IPS-18c (cell line): Measurements from ENCODE around the gene TET3.

ENCODE experiments used
- H3K4me3 ChIP-seq: 2 replicates; pipeline ENCODE4 v1.7.0; 2013; ENCODE audit warnings: low read depth, mild to moderate bottlenecking, low read length, moderate library complexity; ENCODE audit not compliant: insufficient read depth
- H3K9me3 ChIP-seq: one replicate; pipeline ENCODE4 v1.6.1; 2013; ENCODE audit warnings: mild to moderate bottlenecking, low read length, moderate library complexity; ENCODE audit not compliant: control insufficient read depth, insufficient read depth

The TET3 gene

DNA sequence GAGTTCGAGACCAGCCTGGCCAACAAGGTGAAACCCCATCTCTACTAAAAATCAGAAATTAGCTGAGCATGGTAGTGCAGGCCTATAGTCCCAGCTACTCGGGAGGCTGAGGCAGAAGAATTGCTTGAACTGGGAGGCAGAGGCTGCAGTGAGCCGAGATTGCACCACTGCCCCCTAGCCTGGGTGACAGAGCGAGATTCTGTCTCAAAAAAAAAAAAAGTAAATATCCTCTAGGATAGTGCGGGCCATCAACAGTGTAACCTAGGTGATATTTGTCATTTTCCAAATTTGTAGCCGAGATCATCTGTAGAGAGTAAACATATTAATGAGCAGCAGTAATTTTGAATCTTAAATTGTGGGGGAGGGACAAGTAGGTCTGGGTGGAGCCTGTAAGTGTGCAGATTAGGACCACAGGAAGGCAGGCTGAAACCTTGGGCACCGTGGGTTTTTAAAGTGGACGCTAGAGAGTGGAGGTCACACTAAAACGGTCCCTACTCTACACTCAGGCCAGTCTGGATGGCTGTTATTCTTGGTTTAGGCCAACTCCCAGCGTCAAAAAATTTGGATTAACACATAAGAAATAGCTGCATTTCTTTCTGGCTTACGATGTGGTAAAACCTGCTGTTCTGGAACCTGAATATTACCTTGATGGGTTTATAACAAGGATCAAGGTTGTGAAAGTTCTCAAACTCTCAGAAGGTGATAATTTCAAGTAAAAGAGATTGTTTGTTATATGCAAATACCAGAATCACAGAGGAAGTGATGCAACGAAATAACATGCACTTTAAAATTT, 22.7 kb upstream of the TET3 start:
- Histone ChIP-seq H3K4me3 (no peak overlapping the region), H3K9me3 (no peaks in the 10 kb centered on the region)

DNA sequence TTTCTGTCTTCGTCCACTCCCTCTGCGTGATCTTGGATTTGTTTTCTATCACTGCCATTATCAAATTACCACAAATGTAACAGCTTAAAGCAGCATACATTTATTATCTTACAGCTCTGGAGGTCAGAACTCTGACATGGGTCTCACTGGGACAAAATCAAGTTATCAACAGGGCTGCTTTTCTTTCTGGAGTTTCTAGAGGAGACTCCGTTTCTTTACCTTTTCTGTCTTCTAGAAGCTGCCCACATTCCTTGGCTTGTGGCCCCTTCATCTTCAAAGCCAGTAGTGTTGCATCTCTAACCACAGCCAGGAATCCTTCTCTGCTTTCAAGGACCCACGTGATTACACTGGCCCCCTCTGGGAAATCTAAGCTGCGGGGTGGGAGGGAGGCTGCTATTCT, 21.9 kb upstream of the TET3 start:
- Histone ChIP-seq H3K4me3 (no peak overlapping the region), H3K9me3 (no peaks in the 10 kb centered on the region)

GRCh38 chr2:73963385-73964120, 21.2 kb upstream of the TET3 start:
- Histone ChIP-seq H3K4me3 (no peak overlapping the region), H3K9me3 (no peaks in the 10 kb centered on the region)

DNA sequence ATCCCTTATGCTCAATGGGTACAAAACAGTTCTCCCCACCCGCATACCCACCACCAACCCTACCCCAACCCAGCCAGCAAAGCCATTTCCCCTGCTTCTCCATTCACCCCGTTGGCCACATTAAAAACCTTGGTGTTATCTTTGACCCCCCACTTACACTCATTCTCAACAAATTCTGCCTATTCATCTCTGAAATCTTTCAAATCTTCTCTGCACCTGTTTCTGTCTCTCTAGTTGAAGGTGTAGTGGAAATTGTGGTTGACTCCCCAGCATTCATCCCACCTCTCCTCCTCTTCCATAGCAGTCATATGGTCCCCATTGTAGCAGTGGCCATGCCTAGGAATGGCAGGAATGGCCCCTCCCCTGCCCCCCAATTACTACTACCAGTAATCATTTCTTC, 20.5 kb upstream of the TET3 start:
- no peaks in the 10 kb centered on the region for H3K9me3 ChIP-seq
- H3K4me3 ChIP-seq: no peak overlapping the region

GRCh38 chr2:73965053-73965452, 19.7 kb upstream of the TET3 start:
- no peak overlapping the region for H3K4me3 ChIP-seq
- no peaks in the 10 kb centered on the region for H3K9me3 ChIP-seq

GRCh38 chr2:73968357-73968937, 16.3 kb upstream of the TET3 start:
- no peaks in the 10 kb centered on the region for H3K9me3 ChIP-seq
- no peak overlapping the region for H3K4me3 ChIP-seq

DNA sequence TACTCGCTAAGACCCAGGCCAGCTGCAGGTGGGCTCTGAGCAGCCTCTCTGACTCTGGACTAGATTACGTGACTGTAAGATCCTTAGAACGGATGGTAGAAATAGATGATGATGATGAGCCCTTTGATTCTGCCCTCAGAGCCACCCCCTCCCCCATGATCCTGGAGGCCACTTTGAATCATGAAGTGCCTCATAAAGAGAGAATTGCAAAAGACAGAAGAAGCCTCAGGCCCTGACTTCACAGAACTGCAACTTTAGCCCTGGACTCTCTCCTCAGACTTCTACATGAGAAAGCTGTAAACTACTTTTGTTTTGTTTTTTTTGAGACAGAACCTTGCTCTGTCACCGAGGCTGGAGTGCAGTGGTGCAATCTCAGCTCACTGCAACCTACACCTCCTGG, 15.4 kb upstream of the TET3 start:
- Histone ChIP-seq H3K9me3 (no peaks in the 10 kb centered on the region), H3K4me3 (no peak overlapping the region)

DNA sequence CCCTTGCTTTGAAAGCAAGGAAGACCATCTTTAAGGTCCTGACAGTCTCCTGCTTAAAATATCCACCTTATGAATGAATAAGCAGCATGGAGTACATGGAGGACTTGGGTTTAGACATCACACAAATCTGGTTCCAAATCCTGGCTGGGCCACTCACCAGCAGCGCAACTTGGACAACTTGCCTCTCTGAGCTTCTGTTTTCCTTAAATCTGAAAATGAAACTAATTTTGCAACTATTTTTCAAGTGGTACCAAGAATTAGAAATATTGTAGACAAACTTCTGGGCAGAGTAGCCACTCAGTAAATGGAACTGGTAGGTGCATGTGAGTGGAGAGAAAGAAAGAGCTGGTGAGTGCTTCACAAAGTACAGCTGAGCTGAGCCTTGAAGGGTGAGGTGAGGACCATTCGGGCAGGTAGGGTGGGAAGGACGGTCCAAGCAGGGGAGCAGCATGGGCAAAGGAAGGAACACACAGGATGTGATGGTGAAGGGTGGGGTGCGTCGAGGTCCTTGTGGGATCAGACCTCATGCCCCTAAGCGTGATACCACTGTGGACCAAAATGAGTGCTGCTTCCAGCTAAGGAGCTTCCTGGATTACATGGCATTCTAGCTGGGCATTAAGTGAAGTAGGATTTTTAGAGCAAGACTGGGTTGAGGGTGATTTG, 14.4 kb upstream of the TET3 start:
- H3K9me3 ChIP-seq: no peaks in the 10 kb centered on the region
- H3K4me3 ChIP-seq: no peak overlapping the region

GRCh38 chr2:73970850-73971471, 13.7 kb upstream of the TET3 start:
- H3K4me3 ChIP-seq: no peak overlapping the region
- no peaks in the 10 kb centered on the region for H3K9me3 ChIP-seq

- no peaks in the 10 kb centered on the region for H3K9me3 ChIP-seq
- no peak overlapping the region for H3K4me3 ChIP-seq
Measured at GRCh38 chr2:73971722-73972121, 13.0 kb upstream of the TET3 start.

- H3K4me3 ChIP-seq: no peak overlapping the region
Measured at GRCh38 chr2:73972846-73973245, 11.9 kb upstream of the TET3 start.

GRCh38 chr2:73975731-73976130, 9.0 kb upstream of the TET3 start:
- Histone ChIP-seq H3K4me3 (no peak overlapping the region), H3K9me3 (no peaks in the 10 kb centered on the region)

More at GRCh38 chr2:73972846-73973245, 11.9 kb upstream of the TET3 start:
- H3K9me3 ChIP-seq: no peaks in the 10 kb centered on the region

GRCh38 chr2:73976803-73977202, 7.9 kb upstream of the TET3 start:
- no peak overlapping the region for H3K4me3 ChIP-seq
- H3K9me3 ChIP-seq: no peaks in the 10 kb centered on the region

DNA sequence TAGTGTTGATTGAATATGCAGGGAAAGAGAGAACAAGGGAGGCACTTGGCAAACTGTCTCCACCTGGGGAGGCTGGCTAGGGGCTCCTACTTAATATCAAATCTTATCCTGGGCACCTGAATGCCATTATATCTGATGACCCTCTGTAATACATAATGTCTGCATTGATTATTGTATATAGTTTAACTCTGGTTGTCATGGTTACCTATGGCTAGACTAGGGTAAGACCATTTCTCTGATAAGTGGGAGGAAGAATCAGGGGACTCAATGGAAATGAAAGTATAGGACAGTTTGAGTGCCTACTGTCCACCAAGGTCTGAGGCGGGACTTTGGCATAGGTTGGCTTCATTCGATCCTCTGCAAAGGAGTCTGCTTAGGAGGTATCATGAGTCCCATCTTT, 7.2 kb upstream of the TET3 start:
- no peaks in the 10 kb centered on the region for H3K9me3 ChIP-seq
- H3K4me3 ChIP-seq: no peak overlapping the region

GRCh38 chr2:73979021-73979420, 5.7 kb upstream of the TET3 start:
- no peaks in the 10 kb centered on the region for H3K9me3 ChIP-seq
- H3K4me3 ChIP-seq: no peak overlapping the region

DNA sequence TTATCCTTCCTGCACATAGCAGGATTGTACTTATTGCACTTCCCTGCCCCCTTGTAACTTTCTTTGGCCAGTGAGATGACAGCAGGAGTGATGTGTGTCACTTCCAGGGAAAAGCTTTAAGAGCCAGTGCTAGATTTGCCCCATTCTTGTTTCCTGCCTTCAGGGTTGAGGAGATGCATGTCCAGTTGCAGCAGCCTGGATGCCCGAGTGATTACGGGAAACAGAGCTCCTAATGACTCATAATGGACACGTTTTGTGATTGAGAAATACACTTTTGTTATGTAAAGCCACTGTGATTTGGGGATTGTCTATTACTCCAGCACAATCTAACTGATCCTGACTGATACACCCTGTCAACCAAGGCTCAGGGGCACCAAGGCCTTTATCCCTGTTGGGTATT, 5.0 kb upstream of the TET3 start:
- no peak overlapping the region for H3K4me3 ChIP-seq
- no peaks in the 10 kb centered on the region for H3K9me3 ChIP-seq

DNA sequence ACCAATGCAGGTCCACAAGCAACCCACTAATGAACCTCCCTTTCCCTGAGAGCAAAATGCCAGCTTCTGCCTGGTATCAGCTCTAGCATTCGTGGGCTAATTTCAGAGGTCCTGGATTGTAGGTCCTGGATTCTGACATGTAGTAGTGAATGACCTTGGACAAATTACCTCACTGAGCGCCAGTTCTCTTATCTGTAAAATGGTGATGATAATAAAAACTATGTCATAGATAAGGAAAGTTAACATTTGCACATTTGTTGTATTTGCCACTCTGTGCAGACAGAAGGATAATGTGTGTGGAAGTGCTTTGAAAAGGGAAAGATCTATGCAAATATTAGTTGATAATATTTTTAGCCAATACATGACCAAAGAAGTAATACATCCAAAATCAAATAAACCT, 4.1 kb upstream of the TET3 start:
- no peaks in the 10 kb centered on the region for H3K9me3 ChIP-seq
- no peak overlapping the region; the same call in 1 of the 2 replicates for H3K4me3 ChIP-seq
